Posterior cingulate gyrus (tissue), 11 donors: ENCODE data around the gene FBN2.

Experiments
- DNase-seq, 10 donors: peaks; one replicate each; pipeline versions ENCODE4 v3.0.0 to v3.0.0-alpha.2; 2020 to 2021; ENCODE audit warnings: mixed read lengths in 3 of 10
- intact Hi-C: fragments of 100-400 bp; cut with DNase I; formaldehyde crosslinking; loops from one replicate; pipeline ENCODE4 v1.15.1; 2023

The FBN2 gene

DNA sequence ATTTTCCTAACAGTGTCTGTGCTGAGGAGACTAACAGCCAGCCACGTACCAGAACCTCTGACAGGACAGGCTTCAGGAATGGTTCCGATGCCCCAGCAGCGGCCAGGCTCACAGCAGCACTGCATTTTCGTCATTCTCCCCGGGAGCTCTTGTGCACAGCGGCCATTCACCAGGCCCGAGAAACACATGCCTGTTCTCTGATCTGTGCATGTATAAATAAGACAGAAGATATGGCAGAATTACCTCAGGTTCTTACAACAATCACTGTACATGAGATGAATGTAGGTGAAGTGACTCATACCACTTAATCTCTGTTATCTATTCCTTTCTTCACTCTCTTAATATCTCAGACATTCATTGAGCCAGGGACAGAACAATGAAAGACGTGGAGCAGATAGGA is 143.0 kb downstream of the FBN2 start:
- intact Hi-C loops, result no loop called here
- DNase-seq, result no peak

DNA sequence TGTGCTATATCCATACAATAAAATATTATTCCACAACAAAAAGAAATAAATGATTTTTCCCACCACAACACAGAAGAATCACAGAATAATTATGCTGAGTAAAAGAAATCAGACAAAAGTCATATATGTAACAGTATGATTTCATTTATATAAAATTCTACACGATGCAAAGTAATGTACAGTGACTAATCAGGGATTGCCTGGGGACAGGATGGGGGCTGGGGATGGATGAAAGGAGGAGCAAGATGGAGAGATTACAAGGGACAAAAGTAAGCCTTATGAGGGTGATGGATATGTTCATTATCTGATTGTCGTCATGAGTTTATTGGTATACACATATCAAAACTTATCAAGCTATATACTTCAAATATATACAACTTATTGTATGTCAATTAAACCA is 154.0 kb downstream of the FBN2 start:
- DNase-seq, result no peak
- intact Hi-C loops, result no loop called here

DNA sequence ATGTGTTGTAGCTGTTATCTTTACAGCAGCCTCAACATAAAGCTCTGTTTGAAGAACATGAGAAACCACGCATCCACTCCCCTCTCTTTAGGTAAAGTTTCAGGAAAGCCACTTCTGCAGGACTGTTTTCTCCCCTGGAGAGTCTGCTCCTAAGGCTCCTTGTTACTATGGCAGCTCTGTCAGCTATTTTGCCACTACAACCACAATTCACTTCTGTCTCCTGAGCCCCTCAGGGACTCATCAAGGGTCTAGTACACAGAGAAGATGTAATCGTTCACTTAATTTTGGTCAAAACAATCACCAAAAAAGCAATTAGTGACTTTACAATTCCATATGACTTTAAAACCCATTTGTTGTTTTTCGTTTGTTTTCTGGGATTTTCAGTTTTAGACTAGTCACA is 157.7 kb downstream of the FBN2 start:
- intact Hi-C loops, result no loop called here
- DNase-seq, result no peak

DNA sequence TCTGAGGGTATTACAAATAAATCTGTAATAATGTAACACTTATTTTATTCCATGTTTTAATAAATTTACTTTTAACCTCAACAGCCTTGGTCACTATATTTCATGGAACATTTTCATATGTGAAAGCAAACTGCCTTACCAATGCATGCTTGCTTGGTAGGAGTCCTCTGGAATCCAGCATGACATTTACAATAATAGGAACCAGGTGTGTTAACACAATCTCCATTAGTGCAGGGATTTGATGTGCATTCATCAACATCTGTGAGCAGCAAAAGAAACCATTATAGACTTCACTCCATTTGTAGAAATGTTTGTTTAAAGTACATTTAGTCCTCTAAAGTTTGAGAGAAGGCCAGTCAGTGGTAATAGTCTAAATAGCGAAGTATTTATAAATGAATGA is 159.4 kb downstream of the FBN2 start:
- intact Hi-C loops, result no loop called here
- DNase-seq, result no peak

DNA sequence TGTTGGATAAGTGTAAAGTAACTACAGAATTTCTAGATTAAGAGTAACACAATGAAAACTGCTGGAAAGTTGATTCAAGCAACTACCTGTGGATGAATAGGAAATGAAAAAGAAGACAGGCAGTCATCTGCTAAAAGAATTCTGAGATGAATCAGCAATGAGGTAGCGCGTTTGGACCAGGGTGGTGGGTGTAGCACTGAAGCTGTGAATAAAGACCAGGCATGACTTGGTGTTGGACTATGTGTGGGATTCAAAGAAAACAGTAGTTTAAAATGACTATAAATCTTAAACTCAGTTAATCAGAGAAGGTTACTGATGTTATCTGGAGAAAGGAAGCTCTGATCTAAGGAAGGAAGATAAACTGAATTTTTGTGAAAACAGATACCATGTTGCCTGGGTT is 159.8 kb downstream of the FBN2 start:
- intact Hi-C loops, result no loop called here
- no peak for DNase-seq

DNA sequence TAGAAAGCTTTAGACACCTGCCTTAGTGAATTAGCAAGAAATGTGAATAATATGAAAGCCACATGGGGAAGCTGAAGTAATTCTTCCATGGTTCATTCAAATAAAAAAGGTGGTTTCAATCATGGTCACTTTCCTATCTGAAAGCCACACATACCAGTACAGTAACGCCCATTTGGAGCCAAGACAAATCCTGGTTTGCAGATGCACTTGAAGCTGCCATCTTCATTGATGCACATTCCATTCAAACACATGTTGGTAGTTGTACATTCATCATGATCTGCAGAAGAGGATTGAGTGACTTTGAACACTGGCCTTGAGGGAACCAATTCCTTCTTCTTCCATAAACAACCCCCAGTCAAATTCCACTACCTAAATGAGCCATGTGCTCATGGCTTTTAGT is 161.5 kb downstream of the FBN2 start:
- intact Hi-C loops, result no loop called here
- no peak for DNase-seq

DNA sequence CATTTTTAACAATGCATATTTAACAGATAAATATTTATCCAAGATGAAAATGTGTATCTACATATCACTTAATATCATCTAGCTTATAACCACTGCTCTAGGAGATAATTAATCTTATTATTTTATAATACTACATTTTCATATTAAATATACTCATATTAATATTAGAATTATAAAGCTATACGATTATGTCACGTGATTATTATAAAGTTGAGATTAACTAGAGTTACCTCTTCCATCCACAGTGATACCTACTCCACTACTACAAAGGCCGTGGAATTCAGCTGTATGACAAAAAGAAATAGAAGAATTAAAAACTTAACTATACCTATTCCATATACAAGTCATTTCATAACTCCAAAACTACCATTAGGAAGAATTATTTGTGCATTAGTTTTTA is 171.9 kb downstream of the FBN2 start:
- no peak for DNase-seq
- intact Hi-C loops, result no loop called here

DNA sequence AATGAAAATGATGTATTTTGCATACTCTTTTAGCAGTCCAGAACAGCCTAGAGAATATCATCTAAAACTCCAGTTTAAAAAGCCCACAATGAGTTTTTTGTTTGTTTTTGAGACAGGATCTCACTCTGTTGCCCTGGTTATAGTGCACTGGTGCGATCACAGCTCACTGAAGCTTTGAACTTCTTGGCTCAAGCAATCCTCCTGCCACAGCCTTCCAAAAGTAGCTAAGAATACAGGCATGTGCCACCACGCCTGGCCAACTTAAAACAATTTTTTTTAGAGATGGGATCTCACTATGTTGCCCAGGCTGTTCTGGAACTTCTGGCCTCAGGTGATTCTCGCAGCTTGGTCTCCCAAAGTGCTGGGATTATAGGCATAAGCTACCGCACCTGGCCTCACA is 175.7 kb downstream of the FBN2 start:
- DNase-seq, result no peak
- intact Hi-C loops, result no loop called here

DNA sequence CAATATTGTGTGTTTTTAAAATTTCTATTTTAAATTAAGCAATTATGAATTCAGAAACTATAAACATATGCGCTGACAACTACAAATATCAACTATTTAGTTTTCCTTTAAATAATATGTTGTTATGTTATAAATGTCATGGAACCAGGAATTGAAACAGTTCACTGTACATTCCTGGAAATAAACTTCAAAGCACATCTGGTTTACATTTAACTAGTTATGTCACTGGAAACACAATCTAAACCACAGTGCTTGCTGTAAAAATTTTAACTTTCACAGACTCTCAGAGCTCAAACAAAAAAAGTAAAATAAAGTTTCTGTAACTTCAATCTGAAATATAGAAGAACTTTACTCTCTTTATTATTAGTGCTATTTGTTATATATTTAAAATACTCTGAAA is 179.2 kb downstream of the FBN2 start:
- no peak for DNase-seq
- intact Hi-C loops, result no loop called here

DNA sequence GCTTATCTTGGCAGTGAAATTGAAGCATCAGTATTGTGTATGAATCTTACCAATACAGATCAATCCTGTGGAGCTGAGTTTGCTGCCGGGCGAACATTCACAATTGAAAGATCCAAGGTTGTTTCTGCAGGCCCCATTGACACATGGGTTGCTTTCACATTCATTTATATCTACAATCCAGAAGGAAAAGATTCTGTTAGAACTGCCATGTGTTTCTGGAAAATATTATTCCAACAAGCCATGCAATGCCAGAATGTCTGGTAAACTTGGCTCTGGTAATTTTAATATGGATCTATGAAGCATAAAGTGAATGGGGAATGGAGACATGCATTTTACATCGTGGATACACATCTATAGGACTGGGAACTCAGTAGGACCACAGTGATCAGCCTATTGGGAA is 180.8 kb downstream of the FBN2 start:
- intact Hi-C loops, result no loop called here
- DNase-seq, result no peak

DNA sequence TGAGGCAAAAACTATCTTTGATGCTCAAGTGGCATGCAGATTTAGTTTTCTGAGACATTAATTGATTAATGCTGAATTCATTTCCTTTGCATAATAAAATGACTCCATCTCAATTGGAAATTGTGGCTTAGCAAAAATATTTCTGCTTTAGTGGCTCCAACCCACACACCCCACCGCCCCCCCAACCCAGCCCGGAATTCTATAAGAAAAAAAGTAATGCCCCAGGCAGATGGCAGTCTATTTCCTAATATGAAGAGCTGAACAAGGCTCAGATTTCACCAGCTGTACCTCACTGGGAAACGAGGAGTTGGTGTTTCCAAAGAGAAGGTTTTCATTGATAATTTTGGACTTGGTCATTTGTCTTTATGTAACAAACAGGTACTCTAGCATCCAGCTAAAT is 182.1 kb downstream of the FBN2 start:
- DNase-seq, result no peak
- intact Hi-C loops, result no loop called here

DNA sequence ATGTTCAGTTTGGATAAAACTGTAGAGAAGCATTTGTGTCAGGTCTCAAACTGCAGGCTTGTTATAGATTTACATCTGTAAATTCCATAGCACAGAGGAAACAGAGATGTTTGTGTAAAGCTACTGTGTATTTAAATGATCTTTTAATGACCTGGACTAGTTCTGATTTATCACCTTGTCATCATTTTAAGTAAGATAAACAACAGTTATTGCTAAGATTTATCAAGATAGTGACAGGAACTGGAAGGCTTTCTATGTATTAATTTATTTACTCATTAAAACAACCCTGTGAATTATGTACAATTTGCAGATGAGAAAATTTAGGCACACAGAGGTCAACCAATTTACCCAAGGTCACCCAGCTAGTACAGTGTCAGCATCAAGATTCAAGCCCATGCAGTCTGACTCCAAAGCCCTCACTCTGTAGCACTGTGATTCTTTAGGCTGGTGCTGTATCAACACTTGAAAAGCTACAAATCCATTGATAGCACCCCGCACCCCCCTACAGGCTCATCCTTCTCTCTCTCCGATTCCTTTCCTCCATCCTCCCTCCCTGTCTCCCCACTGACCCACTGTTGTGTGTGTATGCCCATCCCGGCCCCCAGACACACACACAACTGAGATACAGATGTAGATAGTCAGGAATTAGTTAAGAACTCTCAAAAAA is 184.5 kb downstream of the FBN2 start:
- DNase-seq, result no peak
- intact Hi-C loops, result no loop called here

DNA sequence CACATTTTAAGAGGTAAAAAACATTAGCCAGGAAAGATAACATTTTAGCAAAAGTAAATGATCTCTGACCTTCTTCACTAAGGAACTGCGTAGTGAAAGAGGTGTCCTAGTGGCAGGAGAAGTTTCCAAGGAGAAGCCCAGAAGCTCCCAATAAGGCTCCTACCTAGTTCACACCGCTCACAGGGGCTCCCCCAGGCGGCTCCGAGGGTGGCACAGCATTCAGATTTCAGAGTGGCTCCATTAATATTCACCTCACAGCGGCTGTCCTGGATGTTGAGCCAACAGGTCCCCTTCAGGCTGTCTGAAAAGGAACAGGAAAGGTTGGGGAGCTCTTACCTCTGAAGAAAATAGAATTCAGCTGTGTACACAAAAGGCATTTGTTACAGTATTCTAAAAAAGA is 187.3 kb downstream of the FBN2 start:
- intact Hi-C loops, result no loop called here
- DNase-seq, result no peak

DNA sequence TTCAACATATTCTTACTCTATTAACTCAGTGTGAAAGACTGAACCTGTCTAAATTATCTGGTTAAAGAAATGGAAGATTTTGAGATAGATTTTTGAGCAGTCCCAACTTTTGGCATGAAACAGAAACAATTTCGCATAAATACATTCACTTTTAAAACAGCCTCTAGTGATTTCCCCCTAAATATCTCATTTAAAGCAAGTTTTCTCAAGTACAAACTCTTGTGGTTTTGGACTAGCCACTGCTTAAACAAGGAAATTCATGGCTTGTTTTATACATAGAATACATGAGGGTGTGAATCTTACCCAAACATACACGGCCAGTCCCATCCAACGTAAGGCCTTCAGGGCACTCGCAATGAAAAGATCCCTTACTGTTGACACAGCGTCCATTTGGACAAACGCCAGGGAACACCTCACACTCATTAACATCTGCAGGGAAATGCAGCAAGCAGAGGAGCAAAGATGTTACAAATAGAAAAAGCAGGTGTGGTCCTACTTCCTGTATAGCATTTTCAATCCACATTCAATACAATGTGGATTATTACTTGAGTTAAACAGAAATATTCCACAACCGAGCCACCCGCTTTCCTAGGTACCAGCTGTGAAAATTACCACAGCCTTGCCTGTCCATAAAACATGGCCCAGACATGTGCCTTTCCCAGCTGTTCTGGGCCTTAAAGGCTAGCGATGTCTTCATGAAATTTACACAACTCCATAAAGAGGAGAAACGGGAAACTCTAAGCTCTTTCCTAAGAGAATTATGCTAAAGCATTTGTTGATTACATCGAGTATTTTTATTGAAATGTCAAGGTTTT is 188.8 kb downstream of the FBN2 start:
- no peak for DNase-seq
- intact Hi-C loops, result no loop called here

DNA sequence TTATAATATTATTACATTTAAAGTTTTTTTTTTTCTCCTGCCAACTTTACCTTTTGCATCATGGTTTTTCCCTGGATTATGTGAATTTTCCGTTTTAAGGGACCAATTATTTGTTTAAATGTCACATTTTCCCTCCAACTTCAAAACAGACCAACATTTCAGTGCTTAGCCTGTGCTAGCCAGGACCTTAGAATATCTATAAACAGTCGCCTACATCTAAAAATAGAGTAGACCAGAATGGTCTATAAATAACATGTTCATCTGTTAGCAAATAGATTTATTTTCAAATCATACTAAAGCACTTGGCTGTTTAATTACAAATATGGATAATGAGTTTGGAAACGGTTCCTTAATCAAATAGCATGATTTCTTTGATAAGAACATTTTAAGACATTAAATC is 192.0 kb downstream of the FBN2 start:
- intact Hi-C loops, result no loop called here

DNA sequence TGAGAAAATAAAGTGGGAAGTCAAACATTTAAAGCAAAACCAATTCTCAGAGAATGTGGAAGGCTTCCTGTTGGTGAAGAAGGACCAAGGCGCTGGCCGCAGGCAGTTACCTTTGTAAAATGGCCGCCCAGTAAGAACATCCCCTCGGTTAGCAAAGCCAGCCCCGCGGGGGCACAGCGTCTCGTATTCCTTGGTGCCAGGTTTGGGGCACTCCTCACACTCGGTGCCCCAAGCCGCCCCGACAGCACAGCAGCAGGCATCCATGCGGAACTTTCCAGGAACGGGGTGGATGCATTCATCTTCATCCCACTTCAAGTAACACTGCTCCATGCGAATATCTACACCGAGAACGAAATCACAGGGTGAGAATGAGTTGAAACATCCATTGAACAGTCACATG is 192.8 kb downstream of the FBN2 start:
- intact Hi-C loops, result no loop called here
- DNase-seq, result no peak

More for the DNA sequence above, 192.0 kb downstream of the FBN2 start:
- no peak for DNase-seq

DNA sequence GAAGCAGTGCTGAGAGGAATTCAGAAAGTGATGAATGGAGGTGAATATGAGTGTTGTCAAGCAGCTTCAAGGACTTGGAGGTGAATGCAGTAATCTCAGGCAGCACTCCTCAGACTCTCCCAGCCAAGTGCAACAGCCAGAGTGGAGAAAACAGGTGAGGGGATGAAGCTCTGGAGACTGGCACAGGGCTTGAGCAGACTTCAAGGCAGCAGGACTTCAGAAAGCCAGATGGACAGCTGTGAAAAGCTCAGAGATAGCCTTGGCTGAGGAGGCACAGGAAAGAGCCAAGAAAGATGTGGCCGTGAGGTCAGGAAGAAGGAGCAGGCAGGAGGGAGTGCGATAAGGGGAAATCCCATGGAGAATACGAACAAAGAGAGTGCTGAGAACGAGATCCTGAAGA is 194.9 kb downstream of the FBN2 start:
- intact Hi-C loops, result no loop called here
- DNase-seq, result no peak

DNA sequence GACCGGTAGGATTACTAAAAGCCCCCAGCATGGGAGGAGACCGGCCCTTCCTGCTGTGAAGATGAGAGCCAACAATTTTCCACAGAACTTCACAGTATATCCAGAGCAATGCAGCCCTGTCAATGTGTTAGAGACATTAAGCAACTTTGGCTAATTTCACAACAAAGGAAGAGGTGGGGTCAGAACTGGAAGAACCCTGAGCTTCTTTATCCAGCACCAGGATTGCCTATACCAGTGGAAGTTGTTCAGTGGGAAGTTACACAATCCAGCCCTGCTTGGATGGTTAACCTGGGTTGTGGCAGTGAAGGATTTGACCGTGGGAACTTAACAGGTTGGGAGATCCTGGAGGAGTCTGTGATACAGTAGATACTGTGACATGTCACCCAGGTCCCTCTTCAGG is 197.0 kb downstream of the FBN2 start:
- no peak for DNase-seq
- intact Hi-C loops, result no loop called here

DNA sequence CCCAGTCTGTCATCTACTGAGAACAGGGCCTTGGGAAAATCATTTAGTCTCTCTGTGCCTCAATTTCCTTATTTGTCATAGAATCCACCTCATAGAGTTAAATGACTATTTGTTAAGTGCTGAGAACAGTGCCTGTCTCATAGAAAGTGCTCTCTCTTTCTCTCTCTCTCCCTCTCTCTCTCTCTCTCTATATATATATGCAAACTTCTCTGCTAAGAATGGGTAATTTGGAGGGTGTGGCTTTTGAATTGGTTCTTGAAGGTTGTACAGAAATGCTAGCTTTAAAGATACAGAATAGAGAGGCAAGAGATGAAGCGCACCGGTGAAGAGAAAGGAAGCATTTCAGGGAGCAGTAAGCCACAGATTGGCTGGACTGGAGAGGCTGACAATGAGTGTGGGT is 197.4 kb downstream of the FBN2 start:
- DNase-seq, result no peak
- intact Hi-C loops, result no loop called here

DNA sequence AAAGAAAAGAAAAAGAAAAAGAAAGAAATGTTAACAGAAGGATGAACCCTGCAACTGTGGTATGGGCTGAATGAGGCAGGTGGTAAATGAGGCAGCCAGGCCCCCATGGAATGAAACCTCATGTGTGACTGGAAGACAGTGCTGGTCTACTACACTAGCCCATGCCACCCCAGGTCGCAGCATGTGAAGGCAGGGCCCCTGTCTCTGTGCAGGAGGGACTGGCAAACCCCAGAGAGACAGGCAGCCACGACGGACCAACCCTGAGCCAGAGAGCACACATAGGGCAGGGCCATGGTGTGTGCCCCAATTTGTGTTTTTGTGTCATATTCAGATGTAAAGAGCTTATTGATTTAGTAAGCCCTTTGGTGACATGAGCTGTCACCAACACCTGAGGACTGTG is 198.5 kb downstream of the FBN2 start:
- no peak for DNase-seq
- intact Hi-C loops, result no loop called here

DNA sequence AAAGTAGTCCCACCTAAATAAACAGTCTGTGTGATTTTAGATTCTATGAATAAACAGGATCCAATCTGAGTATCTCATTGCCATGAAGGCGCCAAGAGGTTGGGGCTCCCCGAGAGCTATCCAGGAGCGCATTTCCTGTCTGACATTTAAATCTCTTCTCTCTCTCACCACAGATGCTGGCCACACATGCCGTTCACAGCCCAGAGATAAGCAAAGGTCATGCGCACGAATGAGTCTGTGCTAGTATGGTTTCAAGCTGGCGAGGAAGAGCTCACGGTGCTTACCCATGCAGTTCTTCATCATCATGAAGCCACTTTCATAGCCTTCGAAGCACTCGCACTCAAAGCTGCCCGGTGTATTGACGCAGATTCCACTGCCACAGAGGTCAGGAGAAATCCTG is 199.4 kb downstream of the FBN2 start:
- intact Hi-C loops, result no loop called here
- no peak for DNase-seq

DNA sequence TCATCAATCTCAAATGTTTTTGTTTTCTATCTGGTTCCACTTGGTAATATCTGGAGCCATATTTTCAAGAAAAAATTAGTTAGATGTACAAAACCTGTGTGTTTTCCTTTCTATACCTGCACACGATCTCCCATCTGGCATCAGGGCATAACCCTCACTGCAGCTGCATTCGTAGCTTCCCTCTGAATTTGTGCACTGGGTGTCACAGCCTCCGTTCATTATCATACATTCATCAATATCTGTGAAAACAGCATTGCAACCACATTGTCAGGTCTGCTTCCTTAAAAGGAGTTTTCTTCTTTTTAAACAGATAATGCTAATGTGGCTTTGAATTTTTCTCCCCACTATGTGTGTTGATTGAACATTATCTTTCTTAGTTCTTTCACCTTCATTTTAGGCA is 202.7 kb downstream of the FBN2 start:
- intact Hi-C loops, result no loop called here
- no peak for DNase-seq
